VCaP (cell line): ENCODE results near the gene COMMD10.

Experiments used
- H3K27ac ChIP-seq: fragments of 450-650 bp; 2 replicates; pipeline ENCODE4 v1.5.1; 2017
- CTCF ChIP-seq: fragments of 450-650 bp; conservative IDR thresholded peaks from 2 replicates; pipeline ENCODE4 v1.5.1; 2017; ENCODE audit warnings: mild to moderate bottlenecking, moderate library complexity

Gene COMMD10

GRCh38 chr5:116084871-116085715 lies at the start of gene COMMD10:
COMMD10 (plus strand) TSS chr5:116085025.
- H3K27ac ChIP-seq, result peak within 1 kb of the TSS; percentile 90
- TF ChIP-seq CTCF, result no peak

- H3K27ac ChIP-seq, result no peak overlapping the region
- no peak for TF ChIP-seq CTCF
Measured at GRCh38 chr5:116035123-116035522, 49.7 kb upstream of the COMMD10 start.

GRCh38 chr5:116037236-116037822 lies 47.5 kb upstream of the COMMD10 start:
- no peak overlapping the region for H3K27ac ChIP-seq
- peak; percentile 58 for TF ChIP-seq CTCF

GRCh38 chr5:116038817-116039216 lies 46.0 kb upstream of the COMMD10 start:
- TF ChIP-seq CTCF, result no peak
- H3K27ac ChIP-seq, result no peak overlapping the region

DNA sequence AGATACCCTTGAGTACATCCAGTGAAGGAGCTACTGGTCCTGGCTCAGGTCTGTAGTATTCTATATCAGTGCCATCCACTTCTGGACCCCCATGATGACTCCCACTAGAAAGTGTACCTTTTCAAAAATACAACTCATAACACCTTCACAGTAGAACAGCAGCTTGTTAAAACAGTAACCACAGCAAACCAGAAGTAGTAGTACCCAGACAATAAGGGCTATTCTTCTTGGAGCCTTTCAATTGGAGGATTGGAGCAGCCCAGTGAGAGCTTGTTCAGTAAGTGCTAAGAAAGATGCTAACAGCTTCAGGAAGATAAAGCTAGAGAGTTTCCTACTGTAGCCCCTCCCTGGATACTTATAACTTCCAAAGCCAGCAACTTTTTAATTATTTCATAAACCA lies 42.5 kb upstream of the COMMD10 start:
- no peak overlapping the region for H3K27ac ChIP-seq
- TF ChIP-seq CTCF, result no peak

- no peak overlapping the region for H3K27ac ChIP-seq
- no peak for TF ChIP-seq CTCF
Measured at GRCh38 chr5:116044073-116044472, 40.8 kb upstream of the COMMD10 start.

DNA sequence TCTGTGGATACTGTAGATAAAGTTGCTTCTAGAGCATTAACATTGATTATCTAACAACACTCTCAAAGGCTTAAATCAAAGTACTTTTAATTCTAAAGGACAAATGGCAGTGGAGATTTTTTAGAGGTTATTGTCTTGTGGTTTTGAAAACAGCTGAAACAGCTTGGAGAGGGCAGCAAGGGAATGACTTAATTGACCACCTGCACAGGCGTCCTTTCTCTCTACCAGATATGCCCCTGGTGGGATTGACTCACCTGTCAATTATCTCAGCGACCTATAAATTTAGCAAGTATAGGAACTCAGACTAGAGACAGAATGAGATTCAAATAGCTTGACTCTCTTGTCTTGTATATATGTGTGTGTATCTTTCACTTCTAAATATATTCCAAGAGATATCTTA lies 39.0 kb upstream of the COMMD10 start:
- TF ChIP-seq CTCF, result no peak
- H3K27ac ChIP-seq, result no peak overlapping the region
